Measurements from ENCODE around the gene KMT2C. TPM values are rescaled to one million over a fixed set of nuclear protein-coding genes. Genes with fewer than 3 reads are reported as not detected.
"Not testable (repeated sequence)": the region's sequence is repeated elsewhere in the genome, so short reads cannot be mapped to it uniquely, and the experiment has no call there.

Gene KMT2C
- total and polyA plus RNA-seq, 10 of the 15 experiments (the other 5 are each of a cell fraction or from before 2014, with no cell fraction given) = 3.3 to 45.2 (median 19.2) TPM

- H3K9me3 ChIP-seq (replicated peaks; ENCODE audit: control insufficient read depth, insufficient read depth, low read length); in situ Hi-C loops (cut with MboI); H2AFZ ChIP-seq (ENCODE audit: control insufficient read depth, low read depth, low read length); H3K4me1 ChIP-seq (ENCODE audit: control insufficient read depth, insufficient read depth, low read length); H3K36me3 ChIP-seq (ENCODE audit: control insufficient read depth in 2 of 2, insufficient read depth in 2 of 2, low read length in 1 of 2); H4K20me1 ChIP-seq (ENCODE audit: control insufficient read depth, insufficient read depth); H3K27me3 ChIP-seq (replicated peaks in 1 of 2; ENCODE audit: control insufficient read depth in 2 of 2, insufficient read depth in 2 of 2, low read length in 1 of 2): not testable (repeated sequence)
- peak overlapping the region; percentile 79 for H3K9ac ChIP-seq (ENCODE audit: control insufficient read depth, insufficient read depth, low read length)
- FAIRE-seq (peak; percentile 77), ATAC-seq (peak; percentile 66), DNase-seq (ENCODE audit: low read depth, low spot score) (peak; percentile 48)
- RAD21 ChIA-PET (ENCODE audit: unreplicated experiment) = interaction anchor here (0.8 to 2.6 kb wide), 10 partner anchors 30 to 274 kb away, joined by 3 to 16 read pairs (median 6); no protein-coding TSS in a partner anchor
- TF ChIP-seq ZNF24 (IDR thresholded peaks at IDR 0.05) (peak; percentile 25; the same call in 1 of the 2 replicates), BHLHE40 (IDR thresholded peaks at IDR 0.05; ENCODE audit: borderline replicate concordance in 1 of 2, low read depth in 2 of 2, low read length in 1 of 2) (peak; percentile 7 to 75; a peak in 1 of 4 replicates), JUND (IDR thresholded peaks at IDR 0.05; ENCODE audit: low read depth, low read length) (peak; percentile 25; the same call in 1 of the 2 replicates), ATF7 (IDR thresholded peaks at IDR 0.05; ENCODE audit: low read depth) (peak; percentile 87), RUNX3 (IDR thresholded peaks at IDR 0.05; ENCODE audit: low read length) (peak; percentile 31; the same call in 1 of the 2 replicates)
- SMC1A ChIA-PET (ENCODE audit: uncharacterized antibody, unreplicated experiment) = interaction anchor here (0.6 to 2.4 kb wide), 11 partner anchors 10 to 1100 kb away, joined by 3 to 25 read pairs (median 5); no protein-coding TSS in a partner anchor
- 25% methylated on average over 15 of the region's 15 CpGs for WGBS (ENCODE audit: insufficient coverage, insufficient replicate concordance, low lambda C conversion rate, missing lambda C conversion rate)
- intact Hi-C loops (cut with micrococcal nuclease; ENCODE audit: unreplicated experiment) = loop anchor here (2.0 to 10.0 kb wide), 3 partner anchors 97 to 241 kb away; partner anchors contain the start of gene XRCC2
- peak overlapping the region; percentile 78 for H3K27ac ChIP-seq (ENCODE audit: control insufficient read depth, insufficient read depth)
- CTCF ChIA-PET = interaction anchor here (0.6 to 3.8 kb wide), 7 partner anchors 92 to 273 kb away, joined by 3 to 26 read pairs (median 4); no protein-coding TSS in a partner anchor
- POLR2A ChIA-PET = interaction anchor here (0.6 to 2.3 kb wide), 7 partner anchors 10 to 145 kb away, joined by 3 to 8 read pairs (median 5); no protein-coding TSS in a partner anchor
- H3K4me3 ChIP-seq = peak overlapping the region; percentile 92
- BruUV-seq (replicated peaks) = TSS peak; percentile 56
- H3K4me2 ChIP-seq (ENCODE audit: control insufficient read depth, insufficient read depth) = peak overlapping the region; percentile 75
- H3K79me2 ChIP-seq (ENCODE audit: control insufficient read depth, insufficient read depth, low read length) = peaks cover 66% of the 10 kb centered on the region
These were observed 1.9 kb downstream of the KMT2C start for GRCh38 chr7:152433721-152434490.

Data from GM12878 (cell line).